Inferior parietal cortex (tissue), 1 donor: ENCODE measurements around the gene SMYD3.

ENCODE experiments used
- DNase-seq: peaks from one replicate; pipeline ENCODE4 v3.0.0-alpha.2; 2016; ENCODE audit errors: extremely low spot score

The SMYD3 gene

DNA sequence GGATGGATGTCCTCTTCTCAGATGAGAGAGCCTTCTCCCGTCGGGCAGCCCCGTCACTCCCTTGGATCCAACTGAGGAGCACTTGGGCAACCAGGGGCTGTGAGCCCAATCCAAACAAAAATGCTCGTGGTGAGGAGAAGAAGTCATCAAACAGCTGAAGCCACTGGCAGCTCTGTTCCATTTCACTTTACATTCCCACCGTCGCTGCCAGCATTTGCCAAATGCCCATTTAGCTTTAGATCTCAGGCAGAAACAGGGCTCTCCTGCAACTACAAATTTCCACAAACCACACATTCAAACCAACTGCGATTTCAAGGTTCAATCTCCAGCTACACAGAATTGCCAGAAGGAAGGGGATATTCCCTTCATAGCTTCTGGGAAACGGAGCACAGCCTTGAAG is 634.6 kb downstream of the SMYD3 start:
- DNase-seq, result no peak

DNA sequence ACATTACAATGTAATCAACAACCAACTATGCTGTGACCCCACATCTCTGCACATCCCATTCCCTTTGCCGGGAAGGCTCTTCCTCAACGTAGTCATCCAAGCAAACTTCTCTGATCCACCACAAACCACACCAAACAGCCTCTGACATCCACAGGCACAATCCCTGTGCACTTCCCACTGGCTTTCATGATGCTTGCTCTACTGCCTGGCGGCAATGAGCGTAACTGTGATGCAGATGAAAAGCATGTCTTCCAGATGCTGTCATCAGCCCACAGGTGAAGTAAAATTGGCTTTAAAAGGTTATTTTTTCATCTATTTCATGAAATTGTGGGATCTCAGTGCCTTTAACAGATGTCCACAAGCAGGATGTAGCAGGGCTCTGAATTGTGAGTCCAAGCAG is 635.2 kb downstream of the SMYD3 start:
- no peak for DNase-seq

DNA sequence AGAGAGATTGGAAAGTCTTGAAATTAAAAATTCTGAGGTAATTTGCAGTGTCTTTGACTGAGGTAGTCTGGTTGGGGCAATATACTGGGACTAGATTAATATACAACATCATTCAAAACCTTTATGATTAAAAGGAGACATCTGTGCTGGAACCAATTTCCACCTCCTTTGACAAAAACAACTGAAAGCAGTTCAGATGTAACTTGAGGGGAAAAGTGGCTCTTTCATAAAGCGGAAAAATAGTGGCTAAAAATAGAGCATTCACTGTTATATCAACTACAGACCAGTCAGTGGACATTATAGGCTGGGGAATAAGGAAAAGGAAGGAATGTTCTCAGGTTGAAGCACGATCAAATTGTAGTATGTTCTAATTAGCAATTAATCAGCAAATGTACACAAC is 635.9 kb downstream of the SMYD3 start:
- DNase-seq, result no peak

DNA sequence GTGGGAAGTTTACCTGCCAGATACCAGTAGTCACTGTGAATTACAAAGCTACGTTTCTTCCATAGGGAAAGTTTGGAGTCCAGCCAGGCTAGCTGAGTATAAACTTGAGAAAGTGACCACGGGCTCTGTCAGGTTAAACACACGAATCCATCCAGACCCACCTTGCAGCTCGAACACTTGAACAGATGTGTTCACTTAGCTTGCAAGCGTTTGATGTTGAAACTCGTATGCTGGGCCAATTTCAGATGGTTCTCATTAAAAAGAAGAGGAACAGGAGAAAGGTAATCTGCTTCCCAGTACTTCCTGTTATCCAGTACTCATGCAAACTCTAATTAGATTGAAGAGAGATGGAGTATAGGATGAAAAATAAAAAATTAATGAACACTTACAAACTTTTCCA is 636.4 kb downstream of the SMYD3 start:
- DNase-seq, result no peak

DNA sequence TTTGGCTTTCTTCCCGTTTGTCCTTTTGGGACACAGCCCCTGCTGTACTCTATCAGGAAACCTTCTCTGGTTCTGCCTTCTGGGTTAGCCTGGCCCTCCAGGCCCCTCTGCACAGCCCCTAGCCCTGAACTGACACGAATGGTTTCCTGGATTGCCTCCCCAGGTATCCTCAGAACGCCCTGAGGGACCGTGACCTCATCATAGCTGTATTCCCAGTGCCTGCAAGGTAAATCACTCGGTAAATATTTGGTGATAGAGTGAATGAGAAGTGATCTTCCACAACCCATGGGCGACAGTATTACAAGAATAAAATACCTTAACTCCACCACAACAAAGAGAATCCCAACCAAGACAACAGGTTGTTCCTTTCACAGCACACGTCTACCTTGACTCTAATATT is 637.2 kb downstream of the SMYD3 start:
- DNase-seq, result no peak

DNA sequence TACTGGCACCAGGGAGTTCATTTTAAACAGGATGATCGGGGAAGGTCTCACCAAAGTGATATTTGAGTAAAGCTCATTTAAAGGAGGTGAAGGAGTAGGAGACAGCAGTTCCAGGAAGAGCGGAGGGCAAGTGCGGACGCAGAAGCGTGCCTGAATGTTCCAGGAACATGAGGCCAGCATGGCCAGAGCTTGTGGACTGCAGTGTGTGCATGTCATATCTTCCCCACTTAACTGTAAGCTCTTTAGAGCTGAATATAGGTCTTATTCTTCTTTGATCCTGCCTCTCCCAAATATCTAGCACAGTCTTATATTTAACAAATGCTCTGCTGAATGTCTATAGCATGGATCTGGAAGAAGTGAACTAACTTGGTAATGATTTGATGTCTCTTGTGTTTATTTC is 639.3 kb downstream of the SMYD3 start:
- no peak for DNase-seq

DNA sequence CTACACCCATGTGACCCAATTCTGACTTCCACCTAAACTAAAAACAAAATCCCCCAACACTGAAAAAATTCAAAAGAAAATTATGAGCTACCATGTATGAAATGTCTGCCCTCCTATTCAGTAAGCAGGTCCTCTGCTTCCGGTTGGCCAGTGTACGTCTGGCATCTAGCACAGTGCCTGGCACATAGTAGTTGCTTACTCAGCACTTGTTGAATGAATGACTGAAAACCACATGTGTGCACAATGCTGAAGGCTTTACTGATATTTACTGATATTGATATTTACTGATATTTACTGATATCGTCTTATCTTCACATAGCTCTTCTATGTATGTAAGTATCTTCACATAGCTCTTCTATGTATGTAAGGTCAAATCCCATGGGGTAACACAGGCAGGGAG is 642.2 kb downstream of the SMYD3 start:
- no peak for DNase-seq

DNA sequence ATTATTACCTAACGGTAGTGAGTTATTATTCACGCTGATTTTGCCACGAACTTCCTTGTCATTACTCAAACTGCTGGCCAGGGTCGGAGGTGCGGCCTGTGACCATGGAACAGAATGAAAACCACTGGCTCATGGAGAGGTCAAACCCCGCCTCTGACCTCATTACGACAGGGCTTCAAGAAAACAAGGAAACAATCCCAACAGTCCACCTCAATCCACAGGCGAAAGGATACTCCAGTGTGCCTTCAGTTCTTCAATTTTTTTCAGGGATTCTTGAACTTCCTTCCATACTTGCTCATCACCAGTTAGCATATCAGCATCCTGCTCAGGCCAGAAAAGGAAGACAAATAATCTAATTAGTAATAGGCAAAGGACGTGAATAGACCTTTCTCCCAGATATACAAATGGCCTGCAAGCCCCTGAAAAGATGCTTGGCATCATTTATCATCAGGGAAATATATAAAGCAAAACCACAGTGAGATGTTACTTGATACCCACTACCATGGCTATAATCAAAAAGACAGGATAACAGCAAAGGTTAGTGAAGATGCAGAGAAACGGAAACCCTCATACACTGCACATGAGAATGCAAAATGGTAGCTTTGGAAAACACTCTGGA is 643.4 kb downstream of the SMYD3 start:
- DNase-seq, result no peak

DNA sequence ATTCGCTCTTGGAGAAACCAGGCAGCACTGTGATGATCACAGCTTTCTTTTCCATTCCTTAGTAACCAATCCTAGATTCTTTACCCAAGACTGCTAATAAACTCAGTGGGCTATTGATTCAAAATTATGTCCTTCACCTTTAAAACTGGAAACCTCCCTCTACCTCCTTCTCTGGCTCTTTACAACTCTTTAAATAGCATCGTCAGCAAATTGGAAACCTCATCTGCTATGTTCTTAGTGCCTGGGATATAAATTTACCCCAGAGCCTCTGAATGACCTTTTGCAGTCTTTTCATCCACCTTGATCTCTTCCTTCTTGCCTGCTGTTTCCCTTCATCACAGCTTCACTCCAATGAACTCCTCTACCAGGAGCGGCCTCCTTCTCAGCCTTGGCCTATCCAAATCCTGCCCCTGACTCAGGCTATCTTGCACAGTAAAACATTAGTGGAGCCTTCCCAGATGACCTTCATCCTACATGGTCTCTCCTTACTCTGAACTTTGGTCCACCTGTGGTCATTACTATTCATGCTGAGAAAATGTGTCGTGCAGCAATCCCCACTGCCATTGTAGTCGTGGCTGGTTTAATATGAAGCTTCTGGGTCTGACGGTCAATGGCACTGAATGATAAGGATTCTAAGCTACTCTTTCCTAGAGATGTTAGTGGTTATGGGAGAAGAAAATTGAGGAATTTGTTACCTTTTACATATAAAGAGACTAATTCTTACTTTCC is 644.1 kb downstream of the SMYD3 start:
- no peak for DNase-seq

DNA sequence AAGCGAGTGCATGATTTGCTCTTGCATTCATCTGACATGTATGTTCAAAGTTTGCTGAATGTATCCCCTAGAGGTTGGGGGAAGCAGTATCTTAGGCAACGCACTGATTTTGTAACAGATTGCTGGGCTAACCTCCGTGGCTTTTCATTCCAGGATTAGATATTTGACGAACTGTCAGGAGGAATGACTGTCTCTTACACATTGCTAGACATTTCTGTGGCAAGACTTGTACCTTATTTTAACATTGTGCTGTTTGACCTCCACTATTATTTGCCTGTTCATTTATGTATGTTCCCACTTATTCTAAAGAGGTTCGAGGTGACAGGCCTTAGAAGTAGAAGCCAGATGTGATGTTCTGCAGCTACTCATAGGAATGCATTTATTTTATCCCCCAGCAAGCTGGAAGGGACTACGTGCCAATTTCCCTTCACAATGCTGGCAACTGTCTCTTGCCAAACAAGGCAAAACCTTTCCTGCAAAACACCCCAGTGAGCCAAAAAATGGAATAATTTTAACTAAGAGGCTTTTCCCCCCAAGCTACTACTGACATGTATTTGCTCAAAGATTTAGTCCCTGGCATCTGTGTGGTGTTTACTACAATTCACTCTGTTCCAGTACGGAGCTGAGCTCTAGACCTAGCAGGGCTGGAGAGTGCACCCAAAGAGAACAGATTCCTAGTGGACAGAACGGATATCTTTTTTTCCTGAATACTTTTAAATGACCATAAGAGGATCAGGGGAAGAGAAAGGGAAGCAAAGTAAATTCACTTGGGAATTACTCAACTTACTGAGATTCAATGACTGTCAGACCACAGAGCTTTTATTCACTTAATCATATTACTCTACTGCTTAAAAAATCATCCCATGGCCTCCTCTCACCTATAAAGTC is 646.2 kb downstream of the SMYD3 start:
- DNase-seq, result no peak

DNA sequence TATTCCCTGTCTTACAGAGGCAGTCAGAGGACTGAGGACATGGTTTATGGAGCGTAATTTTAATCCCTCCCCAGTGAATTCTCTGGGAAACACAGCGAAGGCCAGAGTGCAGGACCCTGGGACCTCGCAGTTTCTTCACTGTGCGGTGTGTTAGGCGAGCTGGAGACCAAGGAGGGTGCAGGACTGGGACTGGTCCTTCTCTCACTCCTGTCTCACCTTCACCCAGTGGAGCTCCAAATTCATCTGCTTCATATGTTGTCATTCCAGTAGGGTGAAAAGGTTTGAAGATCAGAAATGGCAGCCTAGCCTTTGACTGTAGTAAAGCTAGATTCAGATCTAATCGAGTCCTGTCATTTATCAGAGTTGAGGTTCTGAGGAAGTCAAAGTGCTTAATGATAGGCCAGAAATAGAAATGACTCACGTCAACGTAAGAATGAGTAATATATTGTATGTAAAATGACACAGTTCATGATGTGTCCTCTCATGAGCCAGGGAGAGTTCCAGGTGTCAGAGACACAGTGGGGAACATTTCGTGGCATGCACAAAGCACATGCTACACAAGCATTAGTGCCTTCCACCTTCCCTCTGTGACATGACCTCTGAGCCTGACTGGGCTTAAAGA is 647.5 kb downstream of the SMYD3 start:
- no peak for DNase-seq

DNA sequence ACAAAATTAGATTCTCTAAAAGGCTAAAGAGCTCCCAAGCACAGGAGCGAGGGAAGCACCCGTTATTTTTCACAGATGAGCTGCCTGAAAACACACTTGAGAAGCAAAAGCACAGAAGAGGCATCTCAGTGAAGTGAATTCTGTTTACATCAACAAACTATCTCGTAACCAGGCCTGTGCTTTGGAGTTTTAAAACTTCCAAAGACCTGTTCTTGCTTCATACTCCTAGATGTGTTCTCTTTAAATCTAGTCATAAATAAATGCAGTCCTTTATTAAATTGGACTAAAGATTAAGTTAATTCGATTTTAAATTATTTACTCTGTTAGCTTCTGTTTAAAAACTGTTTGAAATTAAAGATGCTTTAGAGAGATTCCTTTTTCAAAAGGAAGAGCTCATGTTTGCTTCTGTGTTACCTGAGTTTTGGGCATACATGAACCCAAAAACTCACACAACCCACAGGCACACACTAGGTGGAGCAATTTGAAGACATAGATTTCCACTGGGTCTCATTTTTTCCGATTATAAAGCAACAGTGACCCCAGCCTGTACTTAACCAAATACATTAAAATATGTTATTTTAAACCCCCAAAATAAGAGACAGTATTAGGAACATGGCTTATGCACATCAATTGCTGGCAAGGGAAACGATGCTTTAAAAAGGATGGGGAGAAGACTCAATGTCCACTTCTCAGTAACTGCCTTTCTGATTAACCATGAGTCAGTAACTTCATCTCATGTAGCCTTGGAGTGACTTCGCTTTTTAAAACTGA is 648.2 kb downstream of the SMYD3 start:
- no peak for DNase-seq

DNA sequence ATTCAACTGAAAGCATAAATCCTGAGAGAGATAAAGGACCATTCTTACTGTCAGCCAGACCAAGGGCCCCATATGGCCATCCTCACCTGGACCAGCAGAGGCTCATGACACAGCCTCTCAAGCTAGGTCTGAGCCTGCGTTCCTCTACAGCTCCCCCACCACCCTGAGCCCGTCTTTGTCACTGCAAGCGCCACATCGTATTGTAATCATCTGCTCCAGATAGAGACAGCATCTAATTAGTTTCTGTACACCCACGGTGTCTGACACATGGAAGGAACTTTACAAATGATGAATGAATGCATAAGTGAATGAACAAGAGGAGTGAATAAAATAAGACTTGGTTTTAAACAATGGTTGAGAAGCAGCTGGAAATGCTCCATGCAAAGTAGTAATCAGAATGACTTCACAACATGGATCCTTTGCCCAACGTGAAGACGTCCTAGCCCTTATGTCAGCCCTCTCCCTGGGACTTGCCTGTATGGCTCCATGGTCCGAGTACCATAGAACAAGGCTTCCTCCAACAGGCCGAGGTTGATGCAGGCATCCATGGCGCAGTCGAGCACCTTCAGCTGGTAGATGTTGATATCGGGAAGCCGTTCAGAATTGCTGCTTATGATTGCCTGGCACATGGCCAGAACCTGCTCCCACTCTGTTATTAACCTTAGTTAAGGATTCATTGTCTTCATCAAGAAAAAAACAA is 648.9 kb downstream of the SMYD3 start:
- no peak for DNase-seq

DNA sequence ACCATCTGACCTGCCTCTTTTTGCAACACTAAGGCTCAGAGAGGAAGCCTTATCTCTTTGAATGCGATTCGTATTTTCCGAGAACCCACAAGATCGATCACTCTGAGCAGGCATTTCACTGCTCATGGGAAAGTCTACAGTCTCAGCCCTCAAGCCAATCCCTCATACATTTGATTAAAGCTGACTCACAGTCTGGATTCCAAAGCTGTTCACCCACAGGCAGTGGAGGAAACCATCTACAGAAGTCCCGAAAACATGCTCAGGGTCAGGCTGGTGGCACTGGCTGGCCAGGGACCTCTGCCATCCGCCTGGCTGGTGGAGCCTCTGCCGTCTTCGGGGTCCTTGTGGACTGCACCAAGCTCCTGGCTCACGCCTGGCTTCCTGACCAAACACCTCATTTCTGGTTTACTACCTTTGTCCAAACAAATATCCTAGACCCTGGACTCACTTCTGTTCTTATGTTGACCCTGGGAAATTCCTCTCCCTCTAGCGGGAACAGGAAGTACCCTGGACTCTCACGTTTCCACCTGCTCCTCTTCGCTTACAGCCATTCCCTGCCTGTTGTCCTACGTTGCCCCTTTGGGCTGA is 650.0 kb downstream of the SMYD3 start:
- DNase-seq, result no peak

DNA sequence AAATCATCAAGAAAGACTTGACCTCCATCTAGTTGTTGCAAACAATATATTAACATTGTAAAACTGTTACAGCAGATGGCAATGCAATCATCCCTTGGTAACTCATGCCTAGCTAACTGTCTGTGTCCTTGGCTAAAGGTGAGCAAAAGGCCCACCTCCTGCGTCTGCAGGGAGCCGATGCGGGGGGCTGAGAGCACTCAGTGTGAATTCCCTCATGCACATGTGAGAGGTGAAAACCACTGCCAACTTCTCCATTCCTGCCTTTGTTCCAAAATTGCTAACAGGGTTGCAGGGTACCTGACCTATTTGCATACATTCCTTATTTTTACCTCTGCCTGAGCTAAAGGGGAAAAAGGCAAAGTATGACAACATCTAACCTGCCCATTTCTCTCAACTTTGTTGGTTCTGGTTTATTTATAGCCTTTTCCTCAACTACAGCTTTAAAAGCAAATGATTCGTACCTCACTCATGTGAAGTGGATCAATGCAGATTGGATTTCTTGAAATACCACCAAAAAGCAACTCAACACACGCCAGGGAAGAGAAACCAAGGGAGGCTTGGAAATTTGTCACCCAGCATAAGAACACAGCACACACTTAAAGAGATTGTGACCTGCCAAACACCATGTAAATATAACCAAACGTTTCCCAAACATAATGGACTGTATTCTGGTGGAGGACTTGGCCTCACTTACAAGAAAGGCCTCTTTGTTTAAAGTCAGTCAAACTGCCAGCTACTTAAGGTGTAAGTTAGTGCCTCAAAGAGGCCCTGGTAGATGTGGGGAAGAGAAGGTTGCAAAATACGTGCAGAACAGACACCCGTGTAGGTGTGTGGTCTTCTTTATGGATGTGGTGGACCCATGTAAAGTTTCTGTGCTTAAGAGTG is 651.0 kb downstream of the SMYD3 start:
- no peak for DNase-seq

DNA sequence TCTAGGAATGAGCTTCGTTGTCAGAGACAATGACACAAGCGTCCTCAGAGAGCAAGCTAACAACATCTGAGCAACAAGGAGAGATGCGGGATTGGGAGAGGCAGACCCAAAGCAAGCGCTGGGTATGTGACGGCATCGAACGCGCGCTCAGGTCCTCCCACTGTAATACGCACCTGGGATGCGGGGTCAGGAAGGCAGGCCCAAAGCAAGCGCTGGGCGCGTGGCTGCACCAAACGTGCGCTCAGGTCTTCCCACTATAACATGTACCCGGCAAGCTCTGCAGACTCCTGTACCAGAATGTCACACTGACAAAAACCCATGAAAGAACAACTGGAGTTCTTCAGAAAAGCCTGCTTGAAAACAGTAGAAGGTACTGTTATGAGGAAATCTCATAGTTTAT is 653.8 kb downstream of the SMYD3 start:
- DNase-seq, result no peak

DNA sequence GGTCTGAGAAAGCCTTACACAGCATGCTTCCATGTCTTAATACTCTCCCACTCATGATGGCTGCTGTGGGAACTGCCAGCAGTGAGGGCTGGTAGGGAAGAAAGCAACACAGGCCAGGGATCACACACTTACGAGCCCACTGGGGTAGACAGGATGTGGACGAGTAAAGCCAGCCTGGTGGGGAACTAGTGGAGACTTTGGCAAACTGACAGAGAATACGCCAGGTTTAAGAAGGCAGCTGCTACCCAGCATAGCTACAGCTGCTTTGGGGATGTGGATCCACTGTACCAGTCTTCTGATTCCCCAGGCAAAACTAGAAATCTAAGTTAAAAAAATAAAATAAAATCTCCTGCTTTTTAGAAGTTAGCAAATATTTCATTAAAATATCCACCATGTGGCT is 664.0 kb downstream of the SMYD3 start:
- DNase-seq, result no peak

DNA sequence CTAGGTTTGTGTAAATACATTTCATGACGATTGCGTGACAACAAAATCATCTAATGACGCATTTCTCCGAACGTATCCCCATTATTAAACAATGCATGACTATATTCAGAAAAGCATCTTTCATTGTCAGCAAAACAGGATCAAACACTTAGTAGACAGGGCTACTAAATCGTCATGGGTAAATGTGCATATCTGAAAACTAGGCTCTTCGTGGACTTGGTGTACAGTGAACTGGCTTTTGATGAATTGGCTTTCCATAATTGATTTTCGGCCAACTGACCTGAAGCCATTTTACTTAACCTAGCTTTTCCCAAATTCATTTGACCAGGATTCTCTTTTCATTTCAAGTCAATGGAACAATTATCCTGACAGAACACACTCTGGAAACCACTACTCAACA is 665.0 kb downstream of the SMYD3 start:
- DNase-seq, result no peak

DNA sequence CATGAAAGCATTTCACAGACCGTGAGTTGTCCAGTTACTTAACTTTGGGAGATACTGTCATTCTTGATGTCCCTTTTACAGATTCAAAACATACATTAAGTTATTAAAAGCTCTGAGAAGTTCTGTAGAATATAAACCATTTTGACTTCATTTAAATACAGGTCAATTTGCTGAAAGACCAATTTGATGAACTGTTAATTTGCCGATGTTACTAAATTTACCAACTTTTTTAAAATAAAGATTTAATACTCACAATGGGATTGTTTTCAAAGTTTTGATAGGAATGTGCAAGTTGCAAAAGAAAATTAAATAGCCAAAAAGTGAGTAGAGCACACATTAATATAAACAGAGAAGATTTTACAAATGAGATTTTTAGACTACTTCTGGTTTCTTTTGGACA is 666.1 kb downstream of the SMYD3 start:
- DNase-seq, result no peak

DNA sequence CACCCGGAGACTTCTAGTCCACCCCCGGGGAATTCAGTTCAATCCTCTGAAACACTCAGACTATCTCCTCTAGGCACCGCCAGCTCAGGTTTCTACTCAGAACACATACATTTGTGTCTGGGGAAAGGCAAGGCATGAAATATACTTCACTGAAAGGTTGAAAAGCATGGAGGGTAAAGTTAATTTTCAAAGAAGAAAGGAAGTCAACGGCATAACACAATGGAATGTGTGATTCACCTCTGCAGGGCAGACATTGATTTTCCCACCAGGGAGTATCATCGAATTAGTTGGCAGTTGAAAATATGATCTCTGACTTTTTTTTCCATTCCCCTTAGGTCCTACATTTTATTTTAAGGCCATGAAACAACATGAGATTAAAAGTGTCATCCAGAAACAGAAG is 669.4 kb downstream of the SMYD3 start:
- no peak for DNase-seq
